OCI-LY3 (cell line): ENCODE results near the gene POMT2.

Experiments
- EZH2phosphoT487 ChIP-seq: fragments of 200-600 bp; shearing (Covaris generic); IDR thresholded peaks from 2 replicates; pipeline ENCODE4 v1.6.1; 2018; ENCODE audit warnings: antibody characterized with exemption, mixed run types, low read depth
- TF ChIP-seq, protein P1 (sequence below): fragments of 200-600, 300-600 bp; sonication (generic); IDR thresholded peaks from 2 replicates; pipeline ENCODE4 v1.5.1; 2014; ENCODE audit warnings: antibody characterized with exemption, low read length, low read depth

DNA sequence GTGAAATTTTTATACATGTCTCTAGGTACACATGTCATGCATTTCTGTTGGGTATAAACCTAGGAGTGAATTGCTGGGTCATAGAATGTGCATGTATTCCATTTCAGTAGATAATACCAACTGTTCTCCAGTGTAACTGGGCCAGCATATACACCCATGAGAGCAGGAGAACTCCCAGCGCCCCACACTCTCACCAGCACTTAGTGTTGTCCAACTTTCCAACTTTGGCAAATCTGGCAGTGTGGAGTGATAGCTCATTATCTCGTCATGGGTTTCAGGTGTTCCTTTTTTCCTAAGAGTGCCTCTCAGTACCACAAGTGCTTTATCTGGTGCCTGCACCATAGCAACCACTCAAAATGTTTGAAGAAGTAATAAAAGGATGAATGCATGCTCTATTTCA, 89.8 kb downstream of the POMT2 start:
- TF ChIP-seq, protein P1, sequence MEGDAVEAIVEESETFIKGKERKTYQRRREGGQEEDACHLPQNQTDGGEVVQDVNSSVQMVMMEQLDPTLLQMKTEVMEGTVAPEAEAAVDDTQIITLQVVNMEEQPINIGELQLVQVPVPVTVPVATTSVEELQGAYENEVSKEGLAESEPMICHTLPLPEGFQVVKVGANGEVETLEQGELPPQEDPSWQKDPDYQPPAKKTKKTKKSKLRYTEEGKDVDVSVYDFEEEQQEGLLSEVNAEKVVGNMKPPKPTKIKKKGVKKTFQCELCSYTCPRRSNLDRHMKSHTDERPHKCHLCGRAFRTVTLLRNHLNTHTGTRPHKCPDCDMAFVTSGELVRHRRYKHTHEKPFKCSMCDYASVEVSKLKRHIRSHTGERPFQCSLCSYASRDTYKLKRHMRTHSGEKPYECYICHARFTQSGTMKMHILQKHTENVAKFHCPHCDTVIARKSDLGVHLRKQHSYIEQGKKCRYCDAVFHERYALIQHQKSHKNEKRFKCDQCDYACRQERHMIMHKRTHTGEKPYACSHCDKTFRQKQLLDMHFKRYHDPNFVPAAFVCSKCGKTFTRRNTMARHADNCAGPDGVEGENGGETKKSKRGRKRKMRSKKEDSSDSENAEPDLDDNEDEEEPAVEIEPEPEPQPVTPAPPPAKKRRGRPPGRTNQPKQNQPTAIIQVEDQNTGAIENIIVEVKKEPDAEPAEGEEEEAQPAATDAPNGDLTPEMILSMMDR, result no peak
- TF ChIP-seq EZH2phosphoT487, result no peak
